Activated CD8-positive, alpha-beta T cell treated with anti-CD3 and anti-CD28 coated beads, Interleukin-2, amount 10 ng/mL, durations not matched to agents 7 days and 5 days (primary cell): ENCODE results near the gene INO80B. TPM values are rescaled to one million over a fixed set of nuclear protein-coding genes. Genes with fewer than 3 reads are reported as not detected.

Experiments used
- ATAC-seq: fragments of 150-1000 bp; cut with Tn5 transposase; one replicate; pipeline ENCODE4 v1.10.0; 2021; ENCODE audit warnings: moderate library complexity
- CTCF ChIA-PET: fragments of 350-600 bp; sonication (Branson Sonifier 250); formaldehyde crosslinking; loops from one replicate; lab custom pipeline; 2021; ENCODE audit warnings: antibody characterized with exemption; lab: Charles Lee
- POLR2A ChIA-PET: fragments of 350-600 bp; sonication (Branson Sonifier 250); formaldehyde crosslinking; loops from one replicate; lab custom pipeline; 2021; ENCODE audit warnings: antibody characterized with exemption; lab: Charles Lee
- DNase-seq: peaks from one replicate; pipeline ENCODE4 v3.0.0-alpha.2; 2020
- H3K27ac Mint-ChIP-seq: one replicate; pipeline ENCODE4 v1.8.0; 2021; ENCODE audit warnings: mild to moderate bottlenecking, mixed read lengths
- H3K27me3 Mint-ChIP-seq: one replicate; pipeline ENCODE4 v1.8.0; 2021; ENCODE audit warnings: low read depth, mixed read lengths
- H3K36me3 Mint-ChIP-seq: one replicate; pipeline ENCODE4 v1.8.0; 2021; ENCODE audit warnings: low read depth, mixed read lengths
- H3K4me1 Mint-ChIP-seq: one replicate; pipeline ENCODE4 v1.8.0; 2021; ENCODE audit warnings: low read depth, mixed read lengths
- H3K4me3 Mint-ChIP-seq: one replicate; pipeline ENCODE4 v1.8.0; 2021; ENCODE audit warnings: mild to moderate bottlenecking, mixed read lengths
- H3K9me3 Mint-ChIP-seq: one replicate; pipeline ENCODE4 v1.8.0; 2022; ENCODE audit warnings: mixed read lengths; ENCODE audit not compliant: insufficient read depth
- total RNA-seq, 2 experiments: library from RNA; stranded (reverse); gene quantifications; one replicate each; pipeline ENCODE4 v1.2.3, GENCODE V29; 2021

INO80B gene
- total RNA-seq: 10 to 100 TPM; 25.7 to 29.1 TPM

GRCh38 chr2:74454654-74455511, at the start of gene INO80B:
INO80B (plus strand) TSS chr2:74455087; CDS start chr2:74455117, 30 bp downstream.
- peak within 1 kb of the TSS; percentile 86 for H3K27ac Mint-ChIP-seq
- no peaks in the 10 kb centered on the region for H3K27me3 Mint-ChIP-seq
- peak within 1 kb of the TSS; percentile 99 for H3K4me3 Mint-ChIP-seq
- DNase-seq (peak; percentile 97), ATAC-seq (peak; percentile 43)
- peaks cover 20% of the 10 kb centered on the region for H3K36me3 Mint-ChIP-seq
- POLR2A ChIA-PET: interaction anchor here (0.5 to 3.8 kb wide), 12 partner anchors 13 to 718 kb away, joined by 3 to 20 read pairs (median 4); partner anchors contain the start of genes AUP1, C2orf81, CCDC142 and HTRA2
- CTCF ChIA-PET: interaction anchor here (0.8 to 3.9 kb wide), 10 partner anchors 10 to 718 kb away, joined by 3 to 25 read pairs (median 5); partner anchors contain the start of genes AUP1, C2orf81, CCDC142 and HTRA2
- H3K9me3 Mint-ChIP-seq: no peaks in the 10 kb centered on the region
- peaks cover 57% of the 10 kb centered on the region for H3K4me1 Mint-ChIP-seq

DNA sequence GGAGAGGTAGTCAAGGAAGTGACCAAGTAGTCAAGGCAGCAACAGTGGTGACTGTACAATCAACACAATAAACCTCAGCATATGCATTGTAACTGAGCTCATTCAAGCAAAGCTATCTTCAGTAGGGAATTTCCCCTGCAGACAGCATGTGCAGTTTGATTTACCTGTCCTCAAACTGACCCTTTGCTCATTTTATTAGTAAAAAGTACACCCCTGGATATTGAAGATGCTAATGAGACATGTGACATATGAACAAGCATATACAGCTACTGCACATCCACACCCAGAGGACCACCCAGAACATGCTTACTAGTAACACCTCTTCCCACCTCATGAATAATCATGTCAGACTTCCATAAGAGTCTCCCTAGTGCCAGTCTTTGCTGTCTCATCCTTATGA, 48.9 kb upstream of the INO80B start:
- H3K36me3 Mint-ChIP-seq: no peaks in the 10 kb centered on the region
- DNase-seq: no peak
- peaks cover 12% of the 10 kb centered on the region for H3K27me3 Mint-ChIP-seq
- no peaks in the 10 kb centered on the region for H3K4me1 Mint-ChIP-seq
- no peaks in the 10 kb centered on the region for H3K9me3 Mint-ChIP-seq
- POLR2A ChIA-PET: no interaction called here
- no peak overlapping the region for H3K4me3 Mint-ChIP-seq
- H3K27ac Mint-ChIP-seq: no peak overlapping the region
- CTCF ChIA-PET: interaction anchor here (1.0 kb wide), 1 partner anchor 71 kb away, joined by 3 read pairs; no protein-coding TSS in a partner anchor
- ATAC-seq: no peak

DNA sequence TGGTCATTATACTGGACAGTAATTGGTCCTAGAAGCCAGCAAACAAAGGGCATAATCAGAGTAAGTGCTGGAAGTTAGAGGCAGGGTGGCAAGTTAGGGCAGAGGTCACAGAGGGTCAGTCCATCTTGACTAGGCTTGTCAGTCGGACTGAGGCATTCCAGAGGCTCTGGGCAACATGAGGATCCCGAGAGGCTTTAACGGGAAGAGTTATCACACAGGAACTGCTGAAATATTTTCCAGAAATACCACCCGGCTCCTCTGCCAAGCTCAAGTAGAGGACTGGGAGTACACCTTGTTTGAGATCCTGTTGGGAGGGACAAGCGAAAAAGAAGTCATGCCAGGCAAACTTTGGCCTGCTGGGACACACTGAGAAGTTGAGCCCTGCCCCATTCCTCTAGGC, 47.2 kb upstream of the INO80B start:
- ATAC-seq: no peak
- Mint-ChIP-seq H3K4me1 (no peaks in the 10 kb centered on the region), H3K36me3 (no peaks in the 10 kb centered on the region), H3K27me3 (peaks cover 12% of the 10 kb centered on the region), H3K4me3 (no peak overlapping the region), H3K27ac (no peak overlapping the region), H3K9me3 (no peaks in the 10 kb centered on the region)
- POLR2A ChIA-PET: no interaction called here
- CTCF ChIA-PET: interaction anchor here (1.4 kb wide), 2 partner anchors 16 to 158 kb away, joined by 4 to 5 read pairs; no protein-coding TSS in a partner anchor
- no peak for DNase-seq

- CTCF ChIA-PET: interaction anchor here (0.9 to 1.4 kb wide), 4 partner anchors 20 to 164 kb away, joined by 3 read pairs; partner anchors contain the start of gene MOGS
- no peaks in the 10 kb centered on the region for H3K9me3 Mint-ChIP-seq
- H3K27me3 Mint-ChIP-seq: peaks cover 5% of the 10 kb centered on the region
- ATAC-seq: no peak
- H3K36me3 Mint-ChIP-seq: no peaks in the 10 kb centered on the region
- DNase-seq: no peak
- no peak overlapping the region for H3K27ac Mint-ChIP-seq
- peaks cover 24% of the 10 kb centered on the region for H3K4me1 Mint-ChIP-seq
- POLR2A ChIA-PET: interaction anchor here (1.2 kb wide), 1 partner anchor 46 kb away, joined by 3 read pairs; no protein-coding TSS in a partner anchor
- no peak overlapping the region for H3K4me3 Mint-ChIP-seq
These were observed 41.7 kb upstream of the INO80B start for GRCh38 chr2:74413001-74413698.

- Mint-ChIP-seq H3K9me3 (no peaks in the 10 kb centered on the region), H3K4me1 (peaks cover 24% of the 10 kb centered on the region), H3K4me3 (peak overlapping the region; percentile 31), H3K27ac (no peak overlapping the region), H3K36me3 (no peaks in the 10 kb centered on the region), H3K27me3 (no peaks in the 10 kb centered on the region)
- POLR2A ChIA-PET: interaction anchor here (0.8 to 1.2 kb wide), 2 partner anchors 18 to 45 kb away, joined by 3 to 6 read pairs; no protein-coding TSS in a partner anchor
- DNase-seq (no peak), ATAC-seq (no peak)
- CTCF ChIA-PET: interaction anchor here (1.1 to 1.4 kb wide), 3 partner anchors 15 to 165 kb away, joined by 3 to 5 read pairs (median 3); no protein-coding TSS in a partner anchor
These were observed 40.4 kb upstream of the INO80B start for GRCh38 chr2:74414441-74414840.

DNA sequence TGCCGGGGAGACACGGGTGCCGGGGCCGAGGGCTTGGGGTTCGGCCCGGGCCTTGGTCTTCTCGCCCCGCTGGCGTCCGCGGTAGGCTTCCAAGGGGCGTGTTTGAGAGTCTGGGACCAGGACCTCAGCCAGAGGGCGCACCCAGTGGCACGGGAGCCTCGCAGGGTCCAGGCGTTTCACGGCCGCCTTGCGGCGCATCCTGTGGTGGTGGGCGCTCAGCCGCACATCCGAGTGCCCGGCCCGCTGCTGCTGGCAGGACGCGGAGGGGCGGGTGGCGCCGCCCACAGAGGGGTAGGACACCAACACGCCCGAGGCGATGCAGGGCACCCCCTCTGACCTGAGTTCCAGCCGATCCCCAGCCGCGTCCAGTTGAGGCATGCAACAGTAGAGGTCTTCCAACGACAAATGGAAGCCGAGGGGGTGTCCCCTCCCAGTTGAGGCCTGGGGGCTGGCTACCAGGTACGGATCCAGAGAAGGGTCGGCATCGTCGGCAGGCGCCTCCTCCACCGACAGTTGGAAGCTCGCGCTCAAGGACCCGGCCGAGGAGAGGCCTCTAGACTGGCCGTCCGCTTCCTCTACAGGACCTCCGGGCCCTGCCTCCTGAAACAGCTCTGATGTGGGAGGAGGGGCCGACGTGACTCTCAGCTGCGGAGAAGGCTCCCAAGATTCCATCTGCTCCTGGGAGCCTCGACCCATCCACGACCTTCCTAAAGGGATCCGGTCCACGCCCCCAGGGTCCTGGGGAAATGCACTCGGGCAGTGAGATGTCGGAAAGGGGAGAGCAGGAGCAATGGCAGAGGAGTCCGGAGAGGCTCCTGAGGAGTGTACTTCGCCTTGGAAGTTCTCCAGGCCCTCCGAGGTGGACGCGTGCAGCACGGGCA, 39.8 kb upstream of the INO80B start:
- no peak overlapping the region for H3K4me3 Mint-ChIP-seq
- peaks cover 27% of the 10 kb centered on the region for H3K4me1 Mint-ChIP-seq
- ChIA-PET CTCF (interaction anchor here (1.1 kb wide), 2 partner anchors 14 to 24 kb away, joined by 3 to 5 read pairs; no protein-coding TSS in a partner anchor), POLR2A (interaction anchor here (0.8 to 1.1 kb wide), 2 partner anchors 18 to 39 kb away, joined by 3 to 6 read pairs; partner anchors contain the start of gene INO80B)
- no peaks in the 10 kb centered on the region for H3K36me3 Mint-ChIP-seq
- peak; percentile 55 for ATAC-seq
- H3K9me3 Mint-ChIP-seq: no peaks in the 10 kb centered on the region
- no peak overlapping the region for H3K27ac Mint-ChIP-seq
- no peaks in the 10 kb centered on the region for H3K27me3 Mint-ChIP-seq
- DNase-seq: no peak

GRCh38 chr2:74415762-74416395, 39.0 kb upstream of the INO80B start:
- Mint-ChIP-seq H3K4me3 (no peak overlapping the region), H3K27ac (no peak overlapping the region), H3K36me3 (no peaks in the 10 kb centered on the region), H3K27me3 (no peaks in the 10 kb centered on the region), H3K4me1 (peaks cover 32% of the 10 kb centered on the region), H3K9me3 (no peaks in the 10 kb centered on the region)
- DNase-seq (no peak), ATAC-seq (no peak)
- ChIA-PET CTCF (no interaction called here), POLR2A (interaction anchor here (1.1 kb wide), 1 partner anchor 39 kb away, joined by 3 read pairs; the partner anchor contains the start of gene INO80B)

- CTCF ChIA-PET: interaction anchor here (1.2 kb wide), 1 partner anchor 42 kb away, joined by 4 read pairs; the partner anchor contains the start of gene WBP1
- H3K36me3 Mint-ChIP-seq: no peaks in the 10 kb centered on the region
- H3K9me3 Mint-ChIP-seq: no peaks in the 10 kb centered on the region
- ATAC-seq: no peak
- H3K27ac Mint-ChIP-seq: no peak overlapping the region
- H3K27me3 Mint-ChIP-seq: no peaks in the 10 kb centered on the region
- no peak overlapping the region for H3K4me3 Mint-ChIP-seq
- POLR2A ChIA-PET: no interaction called here
- peaks cover 37% of the 10 kb centered on the region for H3K4me1 Mint-ChIP-seq
- DNase-seq: no peak
These were observed 38.1 kb upstream of the INO80B start for GRCh38 chr2:74416778-74417177.

GRCh38 chr2:74417197-74417596, 37.7 kb upstream of the INO80B start:
- Mint-ChIP-seq H3K36me3 (peaks cover 1% of the 10 kb centered on the region), H3K27ac (no peak overlapping the region), H3K4me3 (no peak overlapping the region), H3K9me3 (no peaks in the 10 kb centered on the region), H3K27me3 (no peaks in the 10 kb centered on the region), H3K4me1 (peaks cover 41% of the 10 kb centered on the region)
- ATAC-seq: no peak
- POLR2A ChIA-PET: no interaction called here
- CTCF ChIA-PET: interaction anchor here (1.2 kb wide), 1 partner anchor 41 kb away, joined by 4 read pairs; the partner anchor contains the start of gene WBP1
- DNase-seq: no peak

DNA sequence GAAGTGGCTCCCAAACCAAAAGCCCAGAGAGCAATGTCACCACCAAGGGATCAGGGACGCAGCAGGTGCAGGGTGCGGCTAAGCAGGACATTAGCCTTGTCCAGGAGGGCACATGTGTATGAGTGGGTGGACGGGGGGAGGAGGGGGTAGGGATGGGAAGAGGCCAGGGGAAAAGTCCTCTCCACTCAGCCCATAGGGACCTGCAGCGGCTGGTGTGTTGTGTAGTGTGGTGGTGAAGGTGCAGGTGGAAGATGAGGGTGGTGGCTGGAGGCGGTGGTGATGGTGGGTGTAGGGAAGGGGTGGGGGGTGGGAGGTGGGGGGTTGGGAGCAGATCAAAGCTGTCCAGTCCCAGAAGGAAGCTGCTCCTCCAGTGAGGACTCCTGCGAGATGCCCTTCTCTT, 37.1 kb upstream of the INO80B start:
- H3K4me3 Mint-ChIP-seq: no peak overlapping the region
- peaks cover 47% of the 10 kb centered on the region for H3K4me1 Mint-ChIP-seq
- H3K27ac Mint-ChIP-seq: no peak overlapping the region
- DNase-seq (no peak), ATAC-seq (no peak)
- ChIA-PET CTCF (interaction anchor here (1.2 kb wide), 1 partner anchor 41 kb away, joined by 4 read pairs; the partner anchor contains the start of gene WBP1), POLR2A (no interaction called here)
- H3K27me3 Mint-ChIP-seq: no peaks in the 10 kb centered on the region
- no peaks in the 10 kb centered on the region for H3K9me3 Mint-ChIP-seq
- H3K36me3 Mint-ChIP-seq: peaks cover 4% of the 10 kb centered on the region
